ENCODE data around the gene CELF1. TPM values are rescaled to one million over a fixed set of nuclear protein-coding genes. Genes with fewer than 3 reads are reported as not detected.
A peak's percentile ranks its signal among the peaks of the same experiment; 100 is the strongest.

CELF1 gene
- total RNA-seq, 1 donor from 2014 or later = 88.6 TPM

DNA sequence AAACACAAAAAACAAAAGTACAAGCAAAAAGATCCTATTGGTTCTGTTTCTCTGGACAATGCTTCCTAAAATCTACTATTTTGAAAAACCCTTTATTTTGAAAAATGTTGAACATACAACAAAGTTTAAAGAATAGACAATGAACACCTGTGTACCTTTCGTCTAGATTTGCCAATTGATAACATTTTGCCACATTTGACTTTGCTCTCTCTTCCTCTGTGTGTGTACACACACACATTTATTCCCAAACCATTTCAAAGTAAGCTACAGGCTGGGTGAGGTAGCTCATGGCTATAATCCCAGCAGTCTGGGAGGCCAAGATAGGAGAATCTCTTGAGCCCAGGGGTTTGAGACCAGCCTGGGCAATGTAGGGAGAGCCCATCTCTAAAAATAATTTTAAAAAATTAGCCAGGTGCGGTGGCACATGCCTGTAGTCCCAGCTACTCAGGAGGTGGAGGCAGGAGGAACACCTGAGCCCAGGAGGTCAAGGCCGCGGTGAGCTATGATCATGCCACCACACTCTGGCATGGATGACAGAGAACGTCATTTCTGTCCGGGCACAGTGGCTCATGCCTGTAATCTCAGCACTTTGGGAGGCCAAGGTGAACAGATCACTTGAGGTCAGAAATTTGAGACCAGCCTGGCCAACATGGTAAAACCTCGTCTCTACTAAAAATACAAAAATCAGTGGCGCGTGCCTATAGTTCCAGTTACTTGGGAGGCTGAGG is 121.4 kb downstream of the CELF1 start:
- intact Hi-C loops (cut with micrococcal nuclease) = no loop called here
- DNase-seq = no peak

DNA sequence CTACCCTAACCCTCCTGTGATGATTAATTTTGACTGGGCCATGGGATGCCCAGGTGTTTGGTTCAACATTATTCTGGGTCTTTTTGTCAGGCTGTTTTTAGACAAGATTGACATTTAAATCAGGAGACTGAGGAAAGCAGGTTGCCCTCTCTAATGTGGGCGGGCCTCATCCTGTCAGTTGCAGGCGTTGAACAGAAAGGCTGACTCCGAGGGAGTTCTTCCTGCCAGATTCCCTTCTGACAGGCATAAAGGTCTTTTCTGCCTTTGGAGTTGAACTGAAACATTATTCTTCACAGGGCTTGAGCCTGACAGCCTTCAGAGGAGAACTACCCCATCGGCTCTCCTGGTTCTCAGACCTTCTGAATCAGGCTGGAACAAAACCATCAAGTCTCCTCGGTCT is 122.4 kb downstream of the CELF1 start:
- no peaks in the 10 kb centered on the region for H3K27me3 ChIP-seq (ENCODE audit: low read depth)

More for the DNA sequence above, 121.4 kb downstream of the CELF1 start:
- Histone ChIP-seq H3K27ac (replicated peaks) (no peak overlapping the region), H3K4me3 (no peak overlapping the region), H3K27me3 (ENCODE audit: low read depth) (no peaks in the 10 kb centered on the region), H3K9me3 (replicated peaks) (no peaks in the 10 kb centered on the region), H3K4me1 (peaks cover 17% of the 10 kb centered on the region), H3K36me3 (no peaks in the 10 kb centered on the region)
- no peak for TF ChIP-seq CTCF (IDR thresholded peaks at IDR 0.05; ENCODE audit: borderline replicate concordance)

DNA sequence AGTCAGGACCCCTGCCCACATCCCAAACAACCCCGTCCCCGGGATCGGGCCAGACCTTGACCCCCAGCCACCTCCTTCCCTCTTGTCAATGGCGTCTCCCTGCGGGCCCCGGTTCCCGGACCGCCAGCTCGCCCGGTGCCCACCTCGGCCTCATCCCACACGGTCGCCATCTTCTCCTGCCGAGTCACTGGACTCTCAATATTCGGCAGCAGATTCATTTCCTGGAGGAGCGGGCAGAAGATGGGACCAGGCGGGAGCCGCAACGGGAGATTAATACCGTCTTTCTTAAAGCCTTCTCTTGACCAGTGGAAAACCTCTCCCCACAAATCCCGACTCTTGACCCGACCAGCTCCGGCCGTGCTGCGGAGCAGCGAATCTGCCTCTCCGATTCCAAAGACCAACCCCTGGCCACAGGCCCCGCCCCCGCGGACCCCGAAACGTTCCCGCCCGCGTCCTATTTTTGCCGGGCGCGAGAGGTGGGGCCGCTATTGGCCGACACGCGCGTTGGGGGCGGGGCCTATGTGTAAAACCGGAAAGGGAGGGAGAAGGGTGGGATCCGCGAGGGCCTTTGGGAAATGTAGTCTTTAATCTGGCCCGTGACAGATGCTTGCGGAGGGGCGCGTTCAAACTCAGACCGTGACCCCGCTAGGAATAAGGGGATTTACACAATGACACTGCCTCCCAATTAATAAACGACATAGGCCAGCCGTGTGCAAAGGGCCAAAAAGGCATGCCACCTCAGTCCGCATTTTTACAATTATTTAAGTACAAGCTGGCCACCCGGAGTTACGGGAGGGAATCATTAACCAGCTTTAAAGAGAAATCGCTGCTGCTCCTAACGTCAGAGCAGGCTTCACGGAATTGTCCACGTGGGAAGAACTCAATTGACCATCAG is 126.6 kb downstream of the CELF1 start, which contains the start of gene PSMC3:
Gene PSMC3 (minus strand): TSS at position 378 of the 895 bp plus-strand sequence. CDS start 160 bp downstream, at position 218.
- H3K27ac ChIP-seq (replicated peaks) = peak within 1 kb of the TSS; percentile 91
- H3K36me3 ChIP-seq = peaks cover 39% of the 10 kb centered on the region
- peaks cover 34% of the 10 kb centered on the region for H3K4me1 ChIP-seq
- no peak for TF ChIP-seq CTCF (IDR thresholded peaks at IDR 0.05; ENCODE audit: borderline replicate concordance)
- intact Hi-C loops (cut with micrococcal nuclease) = no loop called here
- H3K4me3 ChIP-seq = peak within 1 kb of the TSS; percentile 85
- H3K27me3 ChIP-seq (ENCODE audit: low read depth) = no peaks in the 10 kb centered on the region
- H3K9me3 ChIP-seq (replicated peaks) = no peaks in the 10 kb centered on the region
- DNase-seq = peak; percentile 99

More for the DNA sequence above, 122.4 kb downstream of the CELF1 start:
- Histone ChIP-seq H3K9me3 (replicated peaks) (no peaks in the 10 kb centered on the region), H3K4me1 (peaks cover 24% of the 10 kb centered on the region), H3K27ac (replicated peaks) (no peak overlapping the region), H3K4me3 (no peak overlapping the region), H3K36me3 (no peaks in the 10 kb centered on the region)
- intact Hi-C loops (cut with micrococcal nuclease) = no loop called here
- no peak for DNase-seq
- TF ChIP-seq CTCF (IDR thresholded peaks at IDR 0.05; ENCODE audit: borderline replicate concordance) = no peak

DNA sequence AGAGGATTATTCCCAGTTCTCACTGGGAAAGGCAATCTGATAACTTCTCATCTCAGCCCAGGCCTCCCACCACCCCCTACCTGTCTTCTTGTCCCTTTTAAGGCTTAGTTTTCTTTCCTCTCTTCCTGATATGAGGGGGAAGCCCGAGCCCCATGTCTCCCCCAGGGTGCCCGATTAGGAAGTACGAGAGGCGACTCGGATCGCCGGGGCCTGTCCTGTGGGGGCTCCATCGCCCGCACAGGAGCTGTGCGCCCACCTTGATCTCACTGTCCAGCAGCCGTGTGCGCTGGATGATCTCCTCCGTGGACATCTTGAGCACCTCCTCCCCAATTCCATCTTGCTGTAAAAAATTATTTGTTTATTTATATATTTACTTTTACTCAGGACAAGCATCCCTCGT is 127.3 kb downstream of the CELF1 start:
- no peak for TF ChIP-seq CTCF (IDR thresholded peaks at IDR 0.05; ENCODE audit: borderline replicate concordance)
- intact Hi-C loops (cut with micrococcal nuclease) = no loop called here
- peak overlapping the region; percentile 85 for H3K4me3 ChIP-seq
- H3K27ac ChIP-seq (replicated peaks) = peak overlapping the region; percentile 91
- H3K9me3 ChIP-seq (replicated peaks) = no peaks in the 10 kb centered on the region
- H3K27me3 ChIP-seq (ENCODE audit: low read depth) = no peaks in the 10 kb centered on the region
- peaks cover 46% of the 10 kb centered on the region for H3K36me3 ChIP-seq
- peaks cover 34% of the 10 kb centered on the region for H3K4me1 ChIP-seq
- no peak for DNase-seq

GRCh38 chr11:47418454-47419259 is 134.3 kb downstream of the CELF1 start:
- Histone ChIP-seq H3K4me3 (no peak overlapping the region), H3K36me3 (peaks cover 81% of the 10 kb centered on the region), H3K27ac (replicated peaks) (no peak overlapping the region), H3K9me3 (replicated peaks) (no peaks in the 10 kb centered on the region), H3K4me1 (peaks cover 41% of the 10 kb centered on the region), H3K27me3 (ENCODE audit: low read depth) (no peaks in the 10 kb centered on the region)
- no peak for TF ChIP-seq CTCF (IDR thresholded peaks at IDR 0.05; ENCODE audit: borderline replicate concordance)
- no peak for DNase-seq
- intact Hi-C loops (cut with micrococcal nuclease) = no loop called here
